Left ventricle myocardium inferior (tissue), 1 donor: ENCODE results near the gene FAM180B. TPM values are rescaled to one million over a fixed set of nuclear protein-coding genes. Genes with fewer than 3 reads are reported as not detected.

Experiments
- DNase-seq: peaks from one replicate; pipeline ENCODE4 v3.0.0-alpha.2; 2020
- H3K27ac ChIP-seq: fragments of 200-600 bp; replicated peaks from 2 replicates; pipeline ENCODE4 v1.8.0; 2021
- H3K27me3 ChIP-seq: fragments of 200-600 bp; 2 replicates; pipeline ENCODE4 v1.8.0; 2021; ENCODE audit warnings: low read depth
- H3K36me3 ChIP-seq: fragments of 200-600 bp; 2 replicates; pipeline ENCODE4 v1.8.0; 2021
- H3K4me1 ChIP-seq: fragments of 200-600 bp; 2 replicates; pipeline ENCODE4 v1.8.0; 2021
- H3K4me3 ChIP-seq: fragments of 200-600 bp; 2 replicates; pipeline ENCODE4 v1.8.0; 2021; ENCODE audit warnings: mild to moderate bottlenecking, moderate library complexity
- H3K9me3 ChIP-seq: fragments of 200-600 bp; replicated peaks from 2 replicates; pipeline ENCODE4 v1.8.0; 2021
- CTCF ChIP-seq: fragments of 200-600 bp; IDR thresholded peaks from 2 replicates; pipeline ENCODE4 v1.8.0; 2021; ENCODE audit warnings: antibody characterized with exemption, mild to moderate bottlenecking, borderline replicate concordance
- intact Hi-C: fragments of 100-400 bp; cut with micrococcal nuclease; formaldehyde crosslinking; loops from one replicate; pipeline ENCODE4 v1.11.0; 2022
- total RNA-seq: library from RNA; stranded (reverse); fragmentation: NEBNext Ultra II Directional; extraction: Animal tissue kit (Norgen Biotek cat#: 25700); gene quantifications from one replicate; pipeline ENCODE4 v1.2.1, GENCODE V29; 2021
- donor health status: DM: no; HTN: yes; CAD: no; lungs with severe emphysema.

FAM180B gene
- total RNA-seq, 1 donor from 2014 or later: 0.22 TPM

- Histone ChIP-seq H3K9me3 (no peaks in the 10 kb centered on the region), H3K4me3 (no peak overlapping the region), H3K36me3 (peaks cover 36% of the 10 kb centered on the region), H3K4me1 (peaks cover 20% of the 10 kb centered on the region), H3K27me3 (no peaks in the 10 kb centered on the region), H3K27ac (no peak overlapping the region)
- no peak for TF ChIP-seq CTCF
- DNase-seq: no peak
- intact Hi-C loops: loop anchor here (10.0 kb wide), 1 partner anchor 150 kb away; no protein-coding TSS in a partner anchor
Observed at GRCh38 chr11:47615249-47615648, 28.8 kb downstream of the FAM180B start.

- intact Hi-C loops: loop anchor here (10.0 kb wide), 1 partner anchor 152 kb away; no protein-coding TSS in a partner anchor
- Histone ChIP-seq H3K27me3 (no peaks in the 10 kb centered on the region), H3K9me3 (no peaks in the 10 kb centered on the region), H3K36me3 (peaks cover 52% of the 10 kb centered on the region), H3K27ac (no peak overlapping the region), H3K4me1 (peaks cover 10% of the 10 kb centered on the region), H3K4me3 (no peak overlapping the region)
- TF ChIP-seq CTCF: peak; percentile 75
- DNase-seq: no peak
Observed at GRCh38 chr11:47616726-47617416, 30.4 kb downstream of the FAM180B start.

- DNase-seq: no peak
- Histone ChIP-seq H3K4me3 (no peak overlapping the region), H3K27ac (peak overlapping the region; percentile 15), H3K4me1 (peaks cover 10% of the 10 kb centered on the region), H3K9me3 (no peaks in the 10 kb centered on the region), H3K27me3 (no peaks in the 10 kb centered on the region), H3K36me3 (peaks cover 57% of the 10 kb centered on the region)
- intact Hi-C loops: loop anchor here (10.0 kb wide), 1 partner anchor 153 kb away; no protein-coding TSS in a partner anchor
- no peak for TF ChIP-seq CTCF
Observed at GRCh38 chr11:47617417-47617809, 30.9 kb downstream of the FAM180B start.

GRCh38 chr11:47620836-47621378 lies 34.4 kb downstream of the FAM180B start:
- TF ChIP-seq CTCF: no peak
- peaks cover 10% of the 10 kb centered on the region for H3K4me1 ChIP-seq
- no peaks in the 10 kb centered on the region for H3K27me3 ChIP-seq
- DNase-seq: no peak
- H3K4me3 ChIP-seq: no peak overlapping the region
- no peaks in the 10 kb centered on the region for H3K9me3 ChIP-seq
- intact Hi-C loops: no loop called here
- no peak overlapping the region for H3K27ac ChIP-seq
- peaks cover 92% of the 10 kb centered on the region for H3K36me3 ChIP-seq

GRCh38 chr11:47626234-47626633 lies 39.8 kb downstream of the FAM180B start:
- Histone ChIP-seq H3K27ac (no peak overlapping the region), H3K27me3 (no peaks in the 10 kb centered on the region), H3K4me3 (no peak overlapping the region), H3K36me3 (peaks cover 100% of the 10 kb centered on the region), H3K4me1 (peaks cover under 1% of the 10 kb centered on the region), H3K9me3 (no peaks in the 10 kb centered on the region)
- intact Hi-C loops: no loop called here
- TF ChIP-seq CTCF: no peak
- no peak for DNase-seq
